NB4 (cell line): ENCODE data around the gene LRFN4.

Source experiments
- CTCF ChIP-seq: IDR thresholded peaks from one replicate; pipeline ENCODE4 v1.5.1; 2012; ENCODE audit warnings: low read depth, low read length
- MAX ChIP-seq: IDR thresholded peaks from 2 replicates; pipeline ENCODE4 v1.6.1; 2011; ENCODE audit warnings: low read depth, low read length
- MYC ChIP-seq: IDR thresholded peaks from 2 replicates; pipeline ENCODE4 v1.6.1; 2011; ENCODE audit warnings: low read depth, low read length
- POLR2A ChIP-seq: IDR thresholded peaks from 2 replicates; pipeline ENCODE4 v1.6.1; 2011; ENCODE audit warnings: mild to moderate bottlenecking; ENCODE audit not compliant: insufficient read length; ENCODE audit errors: extremely low read depth

- TF ChIP-seq CTCF (no peak), MAX (no peak), POLR2A (no peak), MYC (no peak)
These were observed 8.0 kb upstream of the LRFN4 start for GRCh38 chr11:66848671-66849500.
